ENCODE measurements around the gene SPATA45.

- TF ChIP-seq CTCF (IDR thresholded peaks at IDR 0.05): no peak
- no peak for TF ChIP-seq POLR2A (IDR thresholded peaks at IDR 0.05)
- TF ChIP-seq EP300 (IDR thresholded peaks at IDR 0.05): no peak
These were observed 24.5 kb upstream of the SPATA45 start for GRCh38 chr1:212871976-212872375.
